ENCODE measurements around the gene NDFIP1.
"Not testable (repeated sequence)": the region's sequence is repeated elsewhere in the genome, so short reads cannot be mapped to it uniquely, and the experiment has no call there.

NDFIP1 gene

DNA sequence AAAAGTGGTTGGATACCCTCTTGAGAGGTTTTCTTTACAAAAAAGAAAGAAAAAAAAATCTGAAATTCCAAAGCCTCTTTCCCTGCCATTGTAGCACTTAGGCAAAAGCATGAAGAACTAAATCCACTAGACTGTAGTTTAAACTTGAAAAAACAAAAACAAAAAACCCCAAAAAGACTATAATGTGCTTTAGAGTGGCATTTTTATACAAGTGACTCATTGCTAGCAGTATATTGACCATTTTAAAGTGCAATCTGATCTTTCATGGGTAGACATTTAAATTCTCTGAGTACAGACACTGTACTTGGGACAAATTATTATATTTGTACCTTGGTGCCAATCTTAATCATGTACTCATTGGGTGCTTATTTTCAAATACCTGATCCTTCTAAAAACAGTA lies 50.8 kb downstream of the NDFIP1 start:
- DNase-seq = no peak

DNA sequence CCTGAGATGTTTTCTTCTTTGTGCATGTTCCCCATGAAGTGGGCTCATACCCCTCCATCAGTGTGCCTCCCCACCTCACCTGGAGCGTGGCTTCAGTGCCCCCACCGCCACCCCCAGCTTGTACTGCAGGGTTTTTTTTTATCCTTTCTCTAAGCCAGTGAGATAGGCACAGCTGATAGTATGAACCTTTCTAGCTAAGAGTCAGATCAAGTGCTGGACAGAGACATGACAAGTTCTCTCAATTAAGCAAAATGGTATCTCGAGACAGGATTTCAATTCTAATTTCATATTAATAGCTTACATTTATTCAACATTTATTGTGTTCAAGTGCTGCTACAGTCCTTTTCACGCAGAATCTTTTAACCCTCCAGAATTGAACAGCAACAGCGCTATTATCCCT lies 55.7 kb downstream of the NDFIP1 start:
- no peak for DNase-seq

DNA sequence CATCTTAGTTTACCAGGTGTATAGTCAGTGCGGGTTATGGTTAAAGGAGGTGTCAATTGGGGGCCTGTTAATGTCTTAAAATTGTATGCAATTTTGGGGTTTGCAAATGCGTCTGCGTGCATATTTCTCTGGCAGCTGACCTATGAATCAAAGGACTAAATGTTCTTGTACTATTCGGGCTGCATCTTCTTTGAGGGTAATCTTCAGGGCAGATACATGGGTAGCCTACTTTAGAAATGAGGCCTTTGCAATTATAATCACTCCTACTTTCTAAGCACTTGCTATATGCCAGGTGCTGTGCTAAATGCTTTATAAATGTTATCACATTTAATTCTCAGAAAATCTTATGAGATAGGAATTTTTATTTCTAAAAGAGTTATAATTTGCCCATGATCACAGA lies 58.2 kb downstream of the NDFIP1 start:
- DNase-seq = no peak

DNA sequence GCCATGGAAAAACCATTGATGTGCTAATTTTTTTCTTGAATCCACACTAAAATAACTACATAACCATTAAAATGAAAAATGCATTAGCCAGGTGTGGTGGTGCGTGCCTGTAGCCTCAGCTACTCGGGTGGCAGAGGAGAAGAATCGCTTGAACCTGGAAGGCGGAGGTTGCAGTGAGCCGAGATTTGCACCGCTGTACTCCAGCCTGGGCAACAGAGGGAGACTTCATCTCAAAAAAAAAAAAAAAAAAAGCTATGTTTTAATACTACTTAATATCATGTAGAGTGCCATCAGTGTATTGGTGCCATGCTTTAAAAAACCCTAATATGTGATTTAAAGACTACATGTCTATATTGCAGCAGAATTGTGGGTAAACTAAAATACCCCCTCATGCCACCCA lies 58.9 kb downstream of the NDFIP1 start:
- DNase-seq = no peak

GRCh38 chr5:142168365-142168764 lies 59.8 kb downstream of the NDFIP1 start:
- DNase-seq = no peak

- no peak for DNase-seq
Observed at GRCh38 chr5:142170254-142170953, 61.8 kb downstream of the NDFIP1 start.

GRCh38 chr5:142171270-142171669 lies 62.7 kb downstream of the NDFIP1 start:
- no peak for DNase-seq

- DNase-seq = no peak
Observed at GRCh38 chr5:142175039-142175438, 66.5 kb downstream of the NDFIP1 start.

DNA sequence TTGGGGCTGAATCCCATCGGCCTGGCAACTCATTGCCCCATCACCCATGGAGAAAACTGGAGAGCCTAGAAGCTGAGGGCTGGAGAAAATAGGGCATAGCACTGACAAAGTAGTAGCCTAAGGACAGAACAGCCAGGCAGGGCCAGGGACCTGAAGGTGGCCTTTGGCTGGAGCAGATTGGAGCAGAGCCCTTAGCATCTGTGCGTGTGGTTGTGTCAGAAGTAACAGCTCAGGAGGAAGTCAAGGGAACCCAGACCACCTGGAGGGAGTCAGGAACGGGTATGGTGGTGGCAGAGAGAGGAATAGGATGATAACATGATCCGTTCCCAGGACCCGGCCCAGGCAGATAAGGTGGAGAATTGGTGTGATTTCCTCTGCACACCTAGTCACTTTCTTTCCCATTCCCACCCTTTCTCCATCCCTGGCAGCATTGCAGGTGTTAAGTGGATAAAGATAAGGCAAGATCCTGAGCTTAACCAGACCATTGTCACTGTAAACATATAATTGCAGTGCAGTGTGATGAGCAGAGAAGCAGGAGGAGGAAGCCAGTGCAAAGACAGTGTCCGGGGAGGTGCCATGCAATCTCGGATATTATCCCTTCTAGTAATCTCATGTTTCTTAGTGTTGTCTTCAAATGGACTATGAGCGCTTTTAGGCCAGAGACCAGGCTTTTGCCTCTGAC lies 67.0 kb downstream of the NDFIP1 start:
- DNase-seq = no peak

- no peak for DNase-seq
Observed at GRCh38 chr5:142176255-142176654, 67.7 kb downstream of the NDFIP1 start.

- no peak for DNase-seq
Observed at GRCh38 chr5:142178651-142179050, 70.1 kb downstream of the NDFIP1 start.

DNA sequence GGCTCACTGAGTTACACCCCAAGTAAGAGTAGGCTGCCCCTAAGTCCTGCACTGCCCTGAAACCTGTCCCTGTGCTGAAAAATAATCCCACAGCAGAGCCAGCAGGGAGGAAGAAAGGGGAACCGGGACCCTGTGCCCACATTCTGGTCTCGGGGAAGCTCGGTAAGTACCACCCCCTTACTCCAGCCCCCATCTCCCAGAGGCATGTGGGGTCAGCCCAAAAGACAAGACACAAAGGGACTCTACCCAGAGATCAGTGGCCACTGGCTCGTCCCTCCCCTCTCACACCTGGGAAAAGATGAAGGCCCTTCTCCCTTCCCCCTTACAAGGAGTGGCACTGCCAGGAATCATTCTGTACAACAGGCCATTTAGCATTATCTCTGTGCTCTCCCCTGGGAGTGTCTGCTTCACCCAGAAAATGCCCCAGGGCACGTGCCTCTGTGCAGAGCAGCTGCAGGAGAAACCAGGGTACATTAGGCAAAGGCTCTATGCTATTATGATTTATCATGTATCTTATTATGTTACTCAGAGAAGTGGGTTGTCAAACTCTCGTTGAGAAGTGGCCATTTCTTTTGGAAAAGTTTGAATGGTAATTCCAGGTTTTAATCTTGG lies 71.3 kb downstream of the NDFIP1 start:
- DNase-seq = no peak

DNA sequence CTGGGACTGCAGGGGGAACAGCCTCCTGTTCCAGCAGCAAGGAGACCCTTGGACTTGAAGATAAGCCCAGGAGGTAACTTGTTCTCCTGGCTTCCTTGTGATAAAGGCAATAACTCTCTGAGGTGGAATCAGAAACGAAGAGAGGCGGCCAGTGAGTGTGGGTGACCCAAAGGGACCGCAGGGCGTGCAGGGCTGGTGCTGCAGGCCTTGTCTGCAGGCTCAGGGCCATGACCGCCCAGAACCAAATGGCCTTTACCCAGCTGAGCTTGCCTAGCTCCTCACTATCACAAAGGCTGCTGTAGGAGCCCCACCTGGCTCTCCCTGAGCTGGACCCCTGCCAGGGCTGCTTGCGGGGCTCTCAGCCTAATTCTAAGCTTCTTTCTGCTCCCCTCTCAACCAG lies 72.5 kb downstream of the NDFIP1 start:
- no peak for DNase-seq

DNA sequence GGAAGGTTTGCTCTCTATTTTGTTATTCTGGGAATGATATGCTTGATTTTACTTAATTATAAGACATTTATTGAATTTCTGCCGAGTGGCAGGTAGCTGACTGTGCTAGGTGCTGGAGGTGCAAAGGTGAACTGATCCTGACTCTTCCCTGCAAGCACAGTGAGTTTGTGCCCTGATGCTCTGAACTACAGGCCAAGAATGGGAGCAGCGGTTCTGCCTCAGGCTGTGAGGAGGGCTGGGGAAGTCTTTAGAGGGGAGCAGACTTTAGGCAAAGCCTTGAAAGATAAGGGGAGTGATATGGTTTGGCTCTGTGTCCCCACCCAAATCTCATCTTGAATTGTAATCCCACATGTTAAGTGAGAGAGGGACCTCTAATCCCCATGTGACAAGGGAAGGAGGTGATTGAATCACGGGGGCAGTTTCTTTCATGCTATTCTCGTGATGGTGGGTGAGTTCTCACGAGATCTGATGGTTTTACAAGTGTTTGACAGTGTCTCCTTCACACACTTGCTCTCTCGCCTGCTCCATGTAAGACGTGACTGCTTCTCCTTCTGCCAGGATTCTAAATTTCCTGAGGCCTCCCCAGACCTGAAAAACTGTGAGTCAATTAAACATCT lies 73.1 kb downstream of the NDFIP1 start:
- no peak for DNase-seq

DNA sequence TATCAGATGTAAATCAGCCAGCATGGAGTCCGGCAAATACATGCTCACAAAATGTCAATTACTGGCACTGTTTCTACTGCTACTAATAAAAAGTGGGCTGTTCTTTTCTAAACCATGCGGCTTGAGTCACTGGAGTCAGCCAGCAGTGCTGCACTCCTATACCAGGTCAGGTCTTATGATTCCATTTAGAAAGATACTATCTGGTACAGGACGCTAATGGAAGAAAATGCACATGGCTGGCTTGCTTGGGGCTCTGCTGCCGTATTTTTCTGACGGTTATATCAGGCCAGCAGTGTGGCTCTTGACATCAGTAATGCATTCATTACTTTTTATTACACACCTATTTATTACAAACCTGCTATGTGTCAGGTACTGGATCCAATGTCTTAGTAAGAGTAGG lies 74.3 kb downstream of the NDFIP1 start:
- no peak for DNase-seq

DNA sequence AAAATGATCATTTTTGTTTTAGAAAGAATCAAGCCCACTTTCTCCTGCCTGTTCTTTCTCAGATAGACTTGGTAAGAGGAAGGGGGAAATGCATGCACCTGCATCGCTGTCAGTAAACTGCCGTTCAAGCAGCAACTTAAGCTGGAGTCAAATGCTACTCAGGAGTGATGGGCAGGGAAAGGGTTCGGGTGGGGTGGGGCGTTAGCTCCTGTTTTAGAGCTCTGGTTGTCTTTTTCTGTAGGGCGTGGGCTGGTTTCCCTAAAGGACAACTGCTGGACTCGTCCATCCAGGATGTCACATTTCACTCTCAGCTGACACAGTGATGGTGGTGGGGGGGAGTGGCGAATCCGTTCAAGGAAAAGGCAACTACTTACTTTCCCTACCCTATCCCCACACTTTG lies 75.0 kb downstream of the NDFIP1 start:
- no peak for DNase-seq

- no peak for DNase-seq
Observed at GRCh38 chr5:142184988-142185387, 76.4 kb downstream of the NDFIP1 start.

DNA sequence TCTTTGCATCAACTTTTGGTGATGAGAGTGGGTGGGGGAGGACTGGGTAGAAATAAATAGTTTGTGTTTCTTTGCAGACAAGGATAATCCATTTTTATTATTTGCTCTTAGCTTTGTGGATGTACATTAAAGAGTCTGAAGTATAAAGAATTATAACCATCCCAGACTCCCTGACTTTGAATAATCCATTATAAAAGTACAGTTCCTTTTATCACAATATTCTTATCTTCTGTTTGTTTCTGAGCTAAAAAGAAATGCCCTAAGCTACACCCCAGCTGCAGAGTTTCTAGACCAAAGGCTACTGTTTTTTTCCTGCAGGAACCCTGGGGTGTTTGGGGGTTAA lies 77.9 kb downstream of the NDFIP1 start:
- no peak for DNase-seq

GRCh38 chr5:142186857-142187594 lies 78.4 kb downstream of the NDFIP1 start:
- no peak for DNase-seq

DNA sequence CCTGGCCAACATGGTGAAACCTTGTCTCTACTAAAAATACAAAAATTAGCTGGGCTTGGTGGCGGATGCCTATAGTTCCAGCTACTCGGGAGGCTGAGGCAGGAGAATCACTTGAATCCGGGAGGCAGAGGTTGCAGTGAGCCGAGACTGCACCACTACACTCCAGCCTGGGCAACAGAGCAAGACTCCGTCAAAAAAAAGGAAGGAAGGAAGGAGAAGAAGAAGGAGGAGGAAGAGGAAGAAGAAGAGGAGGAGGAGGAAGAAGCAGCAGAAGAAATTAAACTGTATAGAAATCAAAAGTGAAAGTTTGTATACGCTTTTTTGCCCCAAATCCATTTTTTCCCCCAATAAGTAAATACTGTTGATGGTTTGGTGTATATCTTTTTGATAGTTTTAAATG lies 80.1 kb downstream of the NDFIP1 start:
- not testable (repeated sequence) for DNase-seq

DNA sequence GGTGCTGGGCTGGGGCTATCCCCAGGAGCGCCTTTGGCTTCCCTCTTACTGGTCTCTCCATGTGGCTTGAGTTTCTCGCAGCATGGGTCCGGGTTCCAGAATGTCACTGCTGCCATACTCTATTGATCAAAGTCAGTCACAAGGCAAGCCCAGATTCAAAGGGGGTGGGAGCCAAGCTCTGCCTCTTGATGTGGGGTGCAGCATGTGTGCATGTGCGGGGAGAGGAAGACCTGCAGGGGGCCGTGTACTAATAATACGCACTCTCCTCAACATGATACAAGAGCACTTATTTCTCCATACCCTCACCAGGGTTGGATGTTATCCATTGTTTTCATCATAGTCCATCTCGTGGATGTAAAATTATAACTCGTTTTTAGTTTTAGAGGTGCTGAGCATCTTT lies 81.2 kb downstream of the NDFIP1 start:
- DNase-seq = no peak

GRCh38 chr5:142191776-142192175 lies 83.2 kb downstream of the NDFIP1 start:
- no peak for DNase-seq

All from CD4-positive, alpha-beta T cell treated with Interleukin-6 for 4 hours (primary cell).